ENCODE results near the gene RESF1. TPM values are rescaled to one million over a fixed set of nuclear protein-coding genes. Genes with fewer than 3 reads are reported as not detected.

RESF1 gene
- total and polyA plus RNA-seq, 2 of the 13 experiments (the other 11 are each of a cell fraction or from before 2014, with no cell fraction given) = 7.9 to 16.8 TPM

Other genes with a start within 250 kb of the RESF1 start
- 7.5 and 11.3 TPM in 2 replicates for gene AMN1, start 230.4 kb upstream of the RESF1 start, total RNA-seq (2016; rRNA removed; fragmentation: Illumina TruSeq; extraction: Trizol)
- gene AMN1, start 230.4 kb upstream of the RESF1 start, polyA plus RNA-seq (2011; rRNA removed) = 26.3 and 26.5 TPM in 2 replicates
- gene BICD1, start 147.4 kb downstream of the RESF1 start, total RNA-seq (2016; rRNA removed; fragmentation: Illumina TruSeq; extraction: Trizol) = 4.8 and 5.2 TPM in 2 replicates
- gene BICD1, start 147.4 kb downstream of the RESF1 start, polyA plus RNA-seq (2011; rRNA removed) = 4.5 and 4.7 TPM in 2 replicates